Measurements from ENCODE around the gene MT1H.
"Not testable (repeated sequence)": the region's sequence is repeated elsewhere in the genome, so short reads cannot be mapped to it uniquely, and the experiment has no call there.

GRCh38 chr16:56621665-56622445, 47.8 kb upstream of the MT1H start:
- not testable (repeated sequence) for TF ChIP-seq EZH2 (IDR thresholded peaks at IDR 0.05; ENCODE audit: low read length)
- TF ChIP-seq, protein P1, sequence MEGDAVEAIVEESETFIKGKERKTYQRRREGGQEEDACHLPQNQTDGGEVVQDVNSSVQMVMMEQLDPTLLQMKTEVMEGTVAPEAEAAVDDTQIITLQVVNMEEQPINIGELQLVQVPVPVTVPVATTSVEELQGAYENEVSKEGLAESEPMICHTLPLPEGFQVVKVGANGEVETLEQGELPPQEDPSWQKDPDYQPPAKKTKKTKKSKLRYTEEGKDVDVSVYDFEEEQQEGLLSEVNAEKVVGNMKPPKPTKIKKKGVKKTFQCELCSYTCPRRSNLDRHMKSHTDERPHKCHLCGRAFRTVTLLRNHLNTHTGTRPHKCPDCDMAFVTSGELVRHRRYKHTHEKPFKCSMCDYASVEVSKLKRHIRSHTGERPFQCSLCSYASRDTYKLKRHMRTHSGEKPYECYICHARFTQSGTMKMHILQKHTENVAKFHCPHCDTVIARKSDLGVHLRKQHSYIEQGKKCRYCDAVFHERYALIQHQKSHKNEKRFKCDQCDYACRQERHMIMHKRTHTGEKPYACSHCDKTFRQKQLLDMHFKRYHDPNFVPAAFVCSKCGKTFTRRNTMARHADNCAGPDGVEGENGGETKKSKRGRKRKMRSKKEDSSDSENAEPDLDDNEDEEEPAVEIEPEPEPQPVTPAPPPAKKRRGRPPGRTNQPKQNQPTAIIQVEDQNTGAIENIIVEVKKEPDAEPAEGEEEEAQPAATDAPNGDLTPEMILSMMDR (optimal IDR thresholded peaks at IDR 0.05 in 1 of 3, IDR thresholded peaks at IDR 0.05 in 1 of 3, conservative IDR thresholded peaks at IDR 0.05 in 1 of 3; ENCODE audit: extremely low read depth in 1 of 3, insufficient read depth in 2 of 3, low read length in 3 of 3): not testable (repeated sequence)
